Measurements from ENCODE around the gene ZNF718.
"Not testable (repeated sequence)": the region's sequence is repeated elsewhere in the genome, so short reads cannot be mapped to it uniquely, and the experiment has no call there.

Gene ZNF718

DNA sequence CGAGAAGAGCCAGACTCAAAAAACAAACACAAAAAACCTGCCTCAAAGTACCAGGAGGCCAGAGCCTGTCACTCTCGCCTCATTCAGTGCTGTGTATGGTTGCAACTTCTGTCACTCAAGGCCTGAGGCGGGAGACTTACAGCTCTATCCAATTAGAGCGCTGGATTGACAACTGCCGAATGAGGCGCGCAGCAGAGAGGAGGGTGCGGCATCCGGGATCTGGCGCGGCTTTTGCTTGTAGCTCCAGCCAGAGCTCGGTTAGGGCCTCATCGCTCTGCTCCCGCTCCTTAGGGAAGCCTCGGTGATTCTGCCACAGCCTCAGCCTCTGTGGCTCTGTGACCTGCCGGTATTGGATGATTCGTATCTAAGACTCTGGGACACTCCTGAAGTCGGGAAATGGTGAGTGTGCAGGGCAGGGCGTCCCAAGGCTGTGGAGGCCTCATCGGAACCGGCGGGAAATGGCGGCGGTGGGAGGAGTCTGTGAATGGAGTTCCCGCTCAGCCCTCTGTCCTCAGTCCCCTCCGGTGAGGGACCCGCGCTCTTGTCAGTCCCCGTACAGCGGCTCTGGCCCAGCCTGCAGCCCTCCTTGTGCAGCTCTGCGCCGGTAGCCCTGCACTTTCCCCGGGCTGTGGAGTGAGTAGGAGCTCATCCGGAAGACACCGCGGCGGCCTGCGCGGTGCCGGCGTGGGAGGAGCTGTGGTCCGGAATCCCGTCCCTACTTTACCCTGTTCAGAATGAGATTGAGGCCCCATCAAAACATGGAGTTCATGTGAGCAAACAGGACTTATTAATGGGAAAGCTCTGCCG is at the start of gene ZNF718:
Gene ZNF718, plus strand, starts transcription at position 227 of the 807 bp plus-strand sequence. Its CDS starts 170 bp downstream, at position 397.
- peak; percentile 97 for DNase-seq

DNA sequence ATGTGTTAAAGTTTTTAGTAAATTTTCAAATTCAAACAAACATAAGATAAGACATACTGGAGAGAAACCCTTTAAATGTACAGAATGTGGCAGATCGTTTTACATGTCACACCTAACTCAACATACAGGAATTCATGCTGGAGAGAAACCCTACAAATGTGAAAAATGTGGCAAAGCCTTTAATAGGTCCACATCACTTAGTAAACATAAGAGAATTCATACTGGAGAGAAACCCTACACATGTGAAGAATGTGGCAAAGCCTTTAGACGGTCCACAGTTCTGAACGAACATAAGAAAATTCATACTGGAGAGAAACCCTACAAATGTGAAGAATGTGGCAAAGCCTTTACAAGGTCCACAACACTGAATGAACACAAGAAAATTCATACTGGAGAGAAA is 38.4 kb upstream of the ZNF718 start:
- DNase-seq, result no peak

DNA sequence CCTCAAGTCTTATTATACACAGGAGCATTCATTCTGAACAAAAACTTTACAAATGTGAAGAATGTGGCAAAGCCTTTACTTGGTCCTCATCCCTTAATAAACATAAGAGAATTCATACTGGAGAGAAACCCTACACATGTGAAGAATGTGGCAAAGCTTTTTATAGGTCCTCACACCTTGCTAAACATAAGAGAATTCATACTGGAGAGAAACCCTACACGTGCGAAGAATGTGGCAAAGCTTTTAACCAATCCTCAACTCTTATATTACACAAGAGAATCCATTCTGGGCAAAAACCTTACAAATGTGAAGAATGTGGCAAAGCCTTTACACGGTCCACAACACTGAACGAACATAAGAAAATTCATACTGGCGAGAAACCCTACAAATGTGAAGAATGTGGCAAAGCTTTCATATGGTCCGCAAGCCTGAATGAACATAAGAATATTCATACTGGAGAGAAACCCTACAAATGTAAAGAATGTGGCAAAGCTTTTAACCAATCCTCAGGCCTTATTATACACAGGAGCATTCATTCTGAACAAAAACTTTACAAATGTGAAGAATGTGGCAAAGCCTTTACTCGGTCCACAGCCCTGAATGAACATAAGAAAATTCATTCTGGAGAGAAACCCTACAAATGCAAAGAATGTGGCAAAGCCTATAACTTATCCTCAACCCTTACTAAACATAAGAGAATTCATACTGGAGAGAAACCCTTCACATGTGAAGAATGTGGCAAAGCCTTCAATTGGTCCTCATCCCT is 37.6 kb upstream of the ZNF718 start:
- DNase-seq, result not testable (repeated sequence)

- DNase-seq, result no peak
These were observed 25.9 kb upstream of the ZNF718 start for GRCh38 chr4:98386-98785.

DNA sequence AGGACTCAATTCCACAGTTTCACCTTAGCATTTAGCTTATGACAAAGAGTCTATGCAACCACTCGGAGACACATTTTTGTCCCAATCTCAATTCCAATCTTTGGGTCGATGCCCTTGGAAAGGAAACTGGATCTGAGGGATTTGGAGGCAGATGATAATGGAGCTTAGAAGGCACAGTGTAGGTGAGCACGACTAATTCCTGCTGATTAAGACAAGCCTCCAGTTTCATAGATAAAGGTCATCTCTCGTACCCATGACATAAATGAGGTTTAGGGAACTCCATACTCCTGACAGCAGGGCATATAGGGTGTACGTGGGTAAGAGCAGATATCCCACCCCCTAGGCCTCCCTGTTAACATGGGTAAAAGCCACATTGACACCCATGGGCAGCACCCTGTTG is 24.4 kb upstream of the ZNF718 start:
- no peak for DNase-seq

GRCh38 chr4:107083-107443 is 17.2 kb upstream of the ZNF718 start:
- no peak for DNase-seq

DNA sequence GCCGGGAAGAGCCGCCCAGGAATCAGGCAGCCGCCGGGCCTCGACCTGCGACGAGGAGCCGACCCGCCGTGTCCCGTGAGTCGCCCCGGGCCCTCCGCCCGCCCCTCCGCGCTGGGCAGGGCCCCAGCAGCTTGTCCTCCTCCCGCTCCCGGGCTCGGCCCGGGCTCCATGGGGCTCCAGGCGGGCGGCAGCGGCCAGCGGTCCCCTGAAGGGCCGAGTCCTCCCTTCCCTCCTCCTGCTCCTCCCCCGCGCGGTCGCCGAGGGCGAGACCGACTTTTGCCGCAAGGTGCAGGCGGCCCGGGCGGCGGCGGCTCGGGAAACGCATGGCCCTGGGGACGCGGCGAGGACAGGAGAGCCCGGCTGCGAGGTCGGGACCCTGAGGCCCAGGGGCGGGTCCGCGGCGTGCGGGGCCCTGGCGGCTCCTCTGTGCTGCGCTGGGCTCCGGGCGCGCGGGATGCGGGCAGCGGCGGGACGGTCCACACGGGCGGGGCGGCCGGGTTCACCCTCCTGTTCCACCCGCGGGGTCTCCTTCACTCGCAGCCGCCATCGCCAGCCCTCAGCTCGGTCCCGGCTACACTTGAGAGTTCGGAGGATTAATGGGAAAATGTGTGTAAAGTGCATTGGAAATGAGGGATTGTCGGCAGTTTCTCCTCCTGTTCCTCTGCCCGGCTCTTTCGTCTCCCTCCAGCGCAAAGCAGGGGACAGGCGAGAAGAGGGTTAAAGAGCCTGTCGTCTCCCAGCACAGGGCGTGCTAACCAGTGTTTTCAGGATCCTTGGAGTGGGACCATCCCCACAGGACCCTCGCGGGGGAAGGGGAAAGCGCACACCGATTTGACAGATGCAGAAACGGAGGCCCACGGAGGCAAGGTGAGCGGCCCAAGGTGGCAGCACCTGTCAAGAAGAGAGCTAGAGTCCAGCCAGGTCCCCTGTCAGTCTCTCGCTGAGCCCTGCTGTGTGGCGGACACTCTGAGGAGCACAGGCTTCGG is 16.6 kb upstream of the ZNF718 start:
- DNase-seq, result no peak

DNA sequence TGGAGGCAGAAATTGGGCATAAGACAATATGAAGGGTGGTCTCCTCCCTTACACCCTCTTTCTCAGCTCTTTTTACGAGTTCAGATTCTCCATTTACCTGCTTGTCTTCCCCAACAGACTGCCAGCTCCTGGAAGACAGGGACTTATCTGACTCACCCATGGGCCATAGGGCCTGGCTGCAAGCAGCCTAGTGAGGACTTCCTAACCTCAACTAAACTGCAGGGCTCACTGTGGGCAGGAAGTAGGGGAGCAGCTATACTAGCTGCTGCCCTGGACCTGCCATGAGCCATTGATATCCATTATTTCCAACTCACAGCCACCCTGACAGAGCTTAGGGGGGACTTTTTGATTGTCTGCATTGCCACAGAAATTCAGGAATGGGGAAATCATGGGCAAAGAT is 11.5 kb upstream of the ZNF718 start:
- no peak for DNase-seq

DNA sequence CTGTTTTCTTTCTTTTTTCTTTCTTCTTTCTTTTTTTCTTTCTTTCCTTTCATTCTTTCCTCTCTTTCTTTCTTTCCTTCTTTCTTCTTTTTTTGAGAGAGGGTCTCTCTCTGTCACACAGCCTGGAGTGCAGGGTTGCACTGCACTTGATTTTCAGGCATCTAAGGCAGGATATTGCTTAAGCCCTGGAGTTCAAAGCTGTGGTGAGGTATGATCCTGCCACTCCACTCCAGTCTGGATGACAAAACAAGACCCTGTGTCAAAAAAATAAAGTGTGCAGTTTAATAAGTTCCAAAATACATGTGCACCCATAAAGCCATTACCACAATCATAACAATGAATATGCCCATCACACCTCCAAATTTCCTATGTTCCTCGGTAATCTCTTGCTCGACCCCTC is 10.6 kb upstream of the ZNF718 start:
- no peak for DNase-seq

- DNase-seq, result no peak
These were observed 10.2 kb upstream of the ZNF718 start for GRCh38 chr4:114149-114548.

GRCh38 chr4:116499-116898 is 7.8 kb upstream of the ZNF718 start:
- DNase-seq, result no peak

DNA sequence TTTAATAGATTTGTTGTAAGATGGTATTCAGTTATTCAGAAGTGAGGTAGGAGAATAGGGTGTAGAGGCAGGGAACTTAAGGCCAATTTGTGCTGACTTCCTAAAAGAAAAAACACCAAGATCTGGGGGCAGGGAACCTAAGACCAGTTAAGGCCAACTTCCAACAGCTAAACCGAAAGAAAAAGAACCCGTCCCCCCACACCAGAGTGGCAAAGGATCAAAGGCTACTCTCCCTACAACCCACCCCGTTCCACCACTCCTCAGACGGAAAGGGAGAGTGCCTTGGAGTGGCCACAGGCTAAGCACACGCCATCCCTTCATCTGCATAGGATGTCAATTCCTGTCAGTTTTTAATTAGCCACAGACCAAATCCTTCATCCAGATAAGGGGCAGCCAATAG is 3.7 kb upstream of the ZNF718 start:
- no peak for DNase-seq

- no peak for DNase-seq
These were observed 2.8 kb upstream of the ZNF718 start for GRCh38 chr4:121408-122084.

- not testable (repeated sequence) for DNase-seq
These were observed 403 bp upstream of the ZNF718 start for GRCh38 chr4:123922-124274.

DNA sequence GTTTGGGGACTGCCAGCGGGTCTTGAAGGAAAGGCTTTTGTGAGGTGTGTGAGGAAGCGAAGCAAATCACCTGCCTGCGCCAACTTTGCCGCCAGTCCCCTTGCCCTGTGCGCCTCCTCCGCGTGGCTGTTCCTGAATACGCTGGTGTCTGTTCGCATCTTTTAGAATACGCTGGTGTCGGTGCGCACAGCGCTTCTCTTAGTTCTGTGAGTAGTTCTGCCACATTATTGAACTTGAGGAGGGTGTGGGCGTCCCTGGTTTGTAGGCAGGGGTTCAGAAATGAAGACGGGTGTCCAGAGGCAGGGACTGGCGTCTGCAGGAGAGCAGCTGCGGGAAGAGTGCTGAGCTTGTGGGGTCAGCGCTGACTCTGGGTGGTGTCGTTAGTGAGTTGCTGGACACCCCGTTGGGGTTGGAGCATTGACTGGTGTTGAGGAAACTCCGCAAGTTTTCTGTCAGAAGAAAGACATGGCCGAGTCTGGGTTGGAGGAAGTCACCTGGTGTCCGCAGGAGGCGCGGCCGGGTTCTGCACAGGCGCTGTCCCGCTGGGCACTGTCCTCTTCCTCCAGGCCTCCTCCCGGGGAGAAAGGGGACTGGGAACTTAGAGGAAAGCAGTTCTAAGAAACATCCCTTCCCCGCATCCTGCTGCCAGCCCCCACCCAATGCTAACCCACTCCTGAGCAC is 930 bp downstream of the ZNF718 start:
- peak; percentile 39 for DNase-seq

DNA sequence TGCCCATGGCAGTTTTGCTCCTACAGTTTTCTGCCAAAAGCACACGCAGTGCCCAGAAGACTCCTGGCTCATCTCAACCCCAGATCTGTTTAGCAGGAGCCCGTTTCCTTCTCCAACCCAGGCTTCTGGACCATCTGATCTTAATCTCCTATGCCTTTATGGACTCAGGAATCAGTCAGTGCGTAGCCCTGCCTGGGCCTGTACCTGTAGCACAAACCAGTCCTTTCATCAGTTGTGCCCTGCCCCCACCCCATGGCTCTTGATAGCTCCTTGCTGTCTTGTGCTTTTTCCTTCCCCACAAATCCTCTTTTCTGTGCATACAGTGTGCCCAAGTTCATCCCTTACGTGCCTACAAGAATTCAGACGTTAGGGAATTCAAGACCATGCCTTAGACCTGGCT is 1.5 kb downstream of the ZNF718 start:
- no peak for DNase-seq

DNA sequence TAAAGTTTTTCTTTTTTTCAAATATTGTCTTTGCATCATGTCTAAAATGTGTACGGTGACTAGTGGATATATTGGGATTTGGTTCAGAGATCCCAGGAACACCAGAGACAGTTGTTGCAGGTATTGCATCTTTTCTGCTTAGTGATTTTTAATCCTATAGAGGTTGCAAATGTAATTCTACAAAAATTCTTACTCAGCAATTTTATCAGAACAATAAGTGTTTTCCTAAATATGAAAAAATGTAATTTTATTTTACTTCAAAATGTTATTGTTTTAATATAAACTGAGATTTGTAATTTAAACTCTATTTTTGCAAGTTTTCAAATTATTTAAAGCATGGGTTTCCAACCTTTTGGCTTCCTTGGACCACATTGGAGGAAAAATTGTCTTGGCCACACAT is 8.2 kb downstream of the ZNF718 start:
- DNase-seq, result no peak

- no peak for DNase-seq
These were observed 14.6 kb downstream of the ZNF718 start for GRCh38 chr4:138935-139334.

DNA sequence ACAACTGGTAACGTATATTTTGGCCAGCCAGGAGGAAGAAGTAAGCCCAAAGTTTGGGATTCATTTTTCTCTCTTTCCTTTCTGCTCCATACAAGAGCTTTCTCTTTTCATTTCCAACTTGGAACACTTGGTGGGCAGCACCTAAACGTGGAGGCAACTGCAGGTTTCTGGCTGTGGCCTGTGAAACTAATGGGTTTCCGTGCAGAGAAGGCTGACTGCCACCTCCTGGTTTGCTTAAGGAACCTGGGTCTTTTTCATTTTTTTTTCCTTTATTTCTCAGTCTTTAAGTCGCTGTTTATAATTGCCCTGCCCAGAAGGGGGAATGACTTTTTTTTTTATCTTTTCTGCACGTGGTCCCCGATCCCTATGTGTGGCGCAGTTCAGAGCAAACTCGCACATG is 15.4 kb downstream of the ZNF718 start:
- no peak for DNase-seq

DNA sequence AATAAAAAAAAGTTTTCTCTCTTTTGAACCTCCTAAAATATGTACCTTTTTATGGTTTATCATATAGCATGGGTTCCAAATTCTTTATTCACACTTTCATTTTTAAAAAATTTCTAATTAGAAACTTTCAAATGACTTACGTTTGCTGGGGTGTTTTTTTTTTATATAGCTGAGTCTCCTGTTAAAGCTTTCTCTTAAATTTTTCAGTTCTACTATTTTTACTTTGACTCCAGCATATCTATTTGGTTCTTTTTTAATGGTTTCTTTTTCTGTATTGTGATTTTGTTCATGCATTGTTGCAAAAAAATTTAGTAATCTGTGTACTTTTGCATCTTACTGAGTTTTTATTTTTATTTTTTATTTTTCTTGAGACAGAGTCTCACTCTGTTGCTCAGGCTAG is 22.3 kb downstream of the ZNF718 start:
- no peak for DNase-seq

DNA sequence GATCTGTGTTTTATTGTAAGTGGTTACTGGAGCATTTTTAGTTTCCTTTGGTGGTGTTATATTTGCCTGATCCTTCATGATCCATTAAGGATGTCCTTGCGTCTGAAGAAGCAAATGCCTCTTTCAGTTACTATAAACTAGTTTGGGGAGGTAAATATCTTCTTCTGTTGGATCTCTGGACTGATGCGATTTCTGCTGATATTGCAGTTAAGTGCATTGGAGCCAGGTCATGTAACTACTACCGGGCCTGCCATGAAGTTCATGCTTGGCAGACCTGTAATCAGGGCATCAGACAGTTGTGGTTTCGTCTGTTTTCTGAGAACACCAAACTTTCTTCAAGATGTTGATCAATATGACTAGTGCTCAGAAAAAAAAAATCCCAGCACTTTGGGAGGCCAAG is 22.9 kb downstream of the ZNF718 start:
- no peak for DNase-seq
